Activated CD4-positive, alpha-beta memory T cell treated with anti-CD3 and anti-CD28 coated beads, Interleukin-2, amount 10 ng/mL, durations not matched to agents 7 days and 5 days (primary cell): ENCODE results near the gene KCNJ12. TPM values are rescaled to one million over a fixed set of nuclear protein-coding genes. Genes with fewer than 3 reads are reported as not detected.
"Not testable (repeated sequence)": the region's sequence is repeated elsewhere in the genome, so short reads cannot be mapped to it uniquely, and the experiment has no call there.

Experiments
- CTCF ChIA-PET: fragments of 350-600 bp; sonication (Branson Sonifier 250); formaldehyde crosslinking; loops from one replicate; lab custom pipeline; 2021; ENCODE audit warnings: antibody characterized with exemption, inconsistent platforms; lab: Charles Lee
- POLR2A ChIA-PET: fragments of 350-600 bp; sonication (Branson Sonifier 250); formaldehyde crosslinking; loops from one replicate; lab custom pipeline; 2021; ENCODE audit warnings: antibody characterized with exemption; lab: Charles Lee
- DNase-seq: peaks from one replicate; pipeline ENCODE4 v3.0.0-alpha.2; 2020
- H3K27ac Mint-ChIP-seq: one replicate; pipeline ENCODE4 v1.8.0; 2021; ENCODE audit warnings: mild to moderate bottlenecking, mixed read lengths
- H3K27me3 Mint-ChIP-seq: one replicate; pipeline ENCODE4 v1.8.0; 2021; ENCODE audit warnings: mixed read lengths
- H3K36me3 Mint-ChIP-seq: one replicate; pipeline ENCODE4 v1.8.0; 2021; ENCODE audit warnings: low read depth, mixed read lengths
- H3K4me1 Mint-ChIP-seq: one replicate; pipeline ENCODE4 v1.8.0; 2021; ENCODE audit warnings: mixed read lengths
- H3K4me3 Mint-ChIP-seq: one replicate; pipeline ENCODE4 v1.8.0; 2021; ENCODE audit warnings: mild to moderate bottlenecking, mixed read lengths
- H3K9me3 Mint-ChIP-seq: one replicate; pipeline ENCODE4 v1.8.0; 2021; ENCODE audit warnings: mixed read lengths
- total RNA-seq, 2 experiments: library from RNA; stranded (reverse); gene quantifications; one replicate each; pipeline ENCODE4 v1.2.3, GENCODE V29; 2021

Gene KCNJ12
- total RNA-seq, 2 experiments from 2014 or later, result not detected

- CTCF ChIA-PET, H3K9me3 Mint-ChIP-seq, H3K27ac Mint-ChIP-seq, DNase-seq, H3K27me3 Mint-ChIP-seq, H3K36me3 Mint-ChIP-seq, H3K4me3 Mint-ChIP-seq, H3K4me1 Mint-ChIP-seq: not testable (repeated sequence)
- POLR2A ChIA-PET, result interaction anchor here (0.7 kb wide), 1 partner anchor 45 kb away, joined by 3 read pairs; no protein-coding TSS in a partner anchor
Observed at GRCh38 chr17:21423190-21423493, 47.0 kb downstream of the KCNJ12 start.

- H3K27ac Mint-ChIP-seq, H3K4me3 Mint-ChIP-seq, DNase-seq, H3K27me3 Mint-ChIP-seq, H3K36me3 Mint-ChIP-seq, CTCF ChIA-PET, H3K9me3 Mint-ChIP-seq, POLR2A ChIA-PET, H3K4me1 Mint-ChIP-seq: not testable (repeated sequence)
Observed at GRCh38 chr17:21424697-21425096, 48.5 kb downstream of the KCNJ12 start.

- no peak overlapping the region for H3K27ac Mint-ChIP-seq
- no peak for DNase-seq
- ChIA-PET POLR2A (no interaction called here), CTCF (no interaction called here)
- no peaks in the 10 kb centered on the region for H3K9me3 Mint-ChIP-seq
- no peaks in the 10 kb centered on the region for H3K4me1 Mint-ChIP-seq
- H3K4me3 Mint-ChIP-seq, result no peak overlapping the region
- no peaks in the 10 kb centered on the region for H3K36me3 Mint-ChIP-seq
- peaks cover 7% of the 10 kb centered on the region for H3K27me3 Mint-ChIP-seq
Observed at GRCh38 chr17:21425321-21425720, 49.2 kb downstream of the KCNJ12 start.

GRCh38 chr17:21425736-21426135 is 49.6 kb downstream of the KCNJ12 start:
- DNase-seq, result no peak
- H3K9me3 Mint-ChIP-seq, result no peaks in the 10 kb centered on the region
- no peaks in the 10 kb centered on the region for H3K36me3 Mint-ChIP-seq
- H3K27ac Mint-ChIP-seq, result no peak overlapping the region
- no peaks in the 10 kb centered on the region for H3K4me1 Mint-ChIP-seq
- POLR2A ChIA-PET, result no interaction called here
- H3K4me3 Mint-ChIP-seq, result no peak overlapping the region
- H3K27me3 Mint-ChIP-seq, result peaks cover 7% of the 10 kb centered on the region
- CTCF ChIA-PET, result no interaction called here

GRCh38 chr17:21426246-21426645 is 50.1 kb downstream of the KCNJ12 start:
- POLR2A ChIA-PET, DNase-seq, H3K4me1 Mint-ChIP-seq, H3K9me3 Mint-ChIP-seq, CTCF ChIA-PET, H3K36me3 Mint-ChIP-seq, H3K27me3 Mint-ChIP-seq, H3K4me3 Mint-ChIP-seq, H3K27ac Mint-ChIP-seq: not testable (repeated sequence)

- CTCF ChIA-PET, H3K36me3 Mint-ChIP-seq, H3K9me3 Mint-ChIP-seq, DNase-seq, H3K27me3 Mint-ChIP-seq, POLR2A ChIA-PET, H3K27ac Mint-ChIP-seq, H3K4me3 Mint-ChIP-seq, H3K4me1 Mint-ChIP-seq: not testable (repeated sequence)
Observed at GRCh38 chr17:21426876-21427275, 50.7 kb downstream of the KCNJ12 start.

GRCh38 chr17:21427727-21428126 is 51.6 kb downstream of the KCNJ12 start:
- POLR2A ChIA-PET, CTCF ChIA-PET, H3K27ac Mint-ChIP-seq, H3K27me3 Mint-ChIP-seq, DNase-seq, H3K4me3 Mint-ChIP-seq, H3K9me3 Mint-ChIP-seq, H3K4me1 Mint-ChIP-seq, H3K36me3 Mint-ChIP-seq: not testable (repeated sequence)

GRCh38 chr17:21428752-21429424 is 52.7 kb downstream of the KCNJ12 start:
- H3K9me3 Mint-ChIP-seq, CTCF ChIA-PET, H3K4me3 Mint-ChIP-seq, H3K4me1 Mint-ChIP-seq, H3K27me3 Mint-ChIP-seq, H3K27ac Mint-ChIP-seq, DNase-seq, H3K36me3 Mint-ChIP-seq, POLR2A ChIA-PET: not testable (repeated sequence)

GRCh38 chr17:21429921-21430628 is 53.9 kb downstream of the KCNJ12 start:
- H3K27me3 Mint-ChIP-seq, result peaks cover 10% of the 10 kb centered on the region
- CTCF ChIA-PET, DNase-seq, H3K4me3 Mint-ChIP-seq, H3K36me3 Mint-ChIP-seq, POLR2A ChIA-PET, H3K27ac Mint-ChIP-seq, H3K9me3 Mint-ChIP-seq, H3K4me1 Mint-ChIP-seq: not testable (repeated sequence)

GRCh38 chr17:21433971-21434370 is 57.8 kb downstream of the KCNJ12 start:
- POLR2A ChIA-PET, H3K27ac Mint-ChIP-seq, DNase-seq, H3K27me3 Mint-ChIP-seq, H3K36me3 Mint-ChIP-seq, H3K9me3 Mint-ChIP-seq, H3K4me3 Mint-ChIP-seq, CTCF ChIA-PET, H3K4me1 Mint-ChIP-seq: not testable (repeated sequence)

GRCh38 chr17:21434976-21435375 is 58.8 kb downstream of the KCNJ12 start:
- H3K27ac Mint-ChIP-seq, CTCF ChIA-PET, H3K4me3 Mint-ChIP-seq, H3K36me3 Mint-ChIP-seq, H3K4me1 Mint-ChIP-seq, POLR2A ChIA-PET, H3K9me3 Mint-ChIP-seq, DNase-seq, H3K27me3 Mint-ChIP-seq: not testable (repeated sequence)

GRCh38 chr17:21436481-21436880 is 60.3 kb downstream of the KCNJ12 start:
- CTCF ChIA-PET, DNase-seq, H3K27me3 Mint-ChIP-seq, H3K9me3 Mint-ChIP-seq, POLR2A ChIA-PET, H3K27ac Mint-ChIP-seq, H3K36me3 Mint-ChIP-seq, H3K4me1 Mint-ChIP-seq, H3K4me3 Mint-ChIP-seq: not testable (repeated sequence)

GRCh38 chr17:21436883-21437836 is 61.0 kb downstream of the KCNJ12 start:
- H3K27ac Mint-ChIP-seq, POLR2A ChIA-PET, CTCF ChIA-PET, H3K9me3 Mint-ChIP-seq, H3K4me1 Mint-ChIP-seq, H3K27me3 Mint-ChIP-seq, DNase-seq, H3K4me3 Mint-ChIP-seq, H3K36me3 Mint-ChIP-seq: not testable (repeated sequence)
